Upper lobe of right lung (tissue), 1 donor: ENCODE data around the gene TIE1. TPM values are rescaled to one million over a fixed set of nuclear protein-coding genes. Genes with fewer than 3 reads are reported as not detected.

ENCODE experiments used
- ATAC-seq: fragments of 200-7000 bp; cut with Tn5 transposase; one replicate; pipeline ENCODE4 v1.9.1; 2020; ENCODE audit warnings: mild to moderate bottlenecking, moderate library complexity
- DNase-seq: peaks from one replicate; pipeline ENCODE4 v3.0.0-alpha.2; 2020
- H3K27ac ChIP-seq: fragments of 200-600 bp; one replicate; pipeline ENCODE4 v1.8.0; 2022
- H3K27me3 ChIP-seq: fragments of 200-600 bp; one replicate; pipeline ENCODE4 v1.8.0; 2022; ENCODE audit warnings: mild to moderate bottlenecking
- H3K36me3 ChIP-seq: fragments of 200-600 bp; one replicate; pipeline ENCODE4 v1.8.0; 2022
- H3K4me1 ChIP-seq: fragments of 200-600 bp; one replicate; pipeline ENCODE4 v1.8.0; 2022
- H3K4me3 ChIP-seq: fragments of 200-600 bp; one replicate; pipeline ENCODE4 v1.8.0; 2022; ENCODE audit warnings: mild to moderate bottlenecking
- H3K9me3 ChIP-seq: fragments of 200-600 bp; one replicate; pipeline ENCODE4 v1.8.0; 2022
- CTCF ChIP-seq: fragments of 200-600 bp; IDR thresholded peaks from one replicate; pipeline ENCODE4 v1.8.0; 2022; ENCODE audit warnings: antibody characterized with exemption
- intact Hi-C: fragments of 100-400 bp; cut with DNase I; formaldehyde crosslinking; loops from one replicate; pipeline ENCODE4 v1.11.0; 2022
- total RNA-seq: library from RNA; stranded (reverse); fragmentation: NEBNext Ultra II Directional; extraction: Animal tissue kit (Norgen Biotek cat#: 25700); gene quantifications from one replicate; pipeline ENCODE4 v1.2.1, GENCODE V29; 2021
- donor health status: DM: no; HTN: yes; CAD: no; lungs with severe emphysema.

The TIE1 gene
- total RNA-seq, 1 donor from 2014 or later = 59.4 TPM

DNA sequence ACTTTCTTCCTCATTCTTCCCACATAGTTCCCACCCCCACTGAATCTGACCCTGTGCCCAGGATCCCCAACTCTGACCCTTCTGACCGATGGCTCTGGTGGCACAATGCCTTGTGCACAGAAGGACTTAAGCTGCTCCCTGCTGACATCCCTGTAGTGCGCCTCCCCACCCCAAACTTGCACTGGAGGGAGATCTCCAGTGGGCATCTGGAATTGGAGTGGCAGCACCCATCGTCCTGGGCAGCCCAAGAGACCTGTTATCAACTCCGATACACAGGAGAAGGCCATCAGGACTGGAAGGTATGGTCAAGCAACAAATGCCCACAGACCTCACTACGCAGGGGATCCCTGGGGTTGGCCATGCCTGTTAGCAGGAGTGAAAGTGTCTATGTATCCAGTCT, 45.9 kb downstream of the TIE1 start:
- Histone ChIP-seq H3K36me3 (no peaks in the 10 kb centered on the region), H3K4me1 (no peaks in the 10 kb centered on the region), H3K27ac (no peak overlapping the region), H3K27me3 (no peaks in the 10 kb centered on the region), H3K9me3 (no peaks in the 10 kb centered on the region), H3K4me3 (no peak overlapping the region)
- no peak for ATAC-seq
- intact Hi-C loops = no loop called here
- no peak for TF ChIP-seq CTCF
- peak; percentile 53 for DNase-seq

- DNase-seq = no peak
- no peak for TF ChIP-seq CTCF
- intact Hi-C loops = no loop called here
- ATAC-seq = peak; percentile 42
- H3K36me3 ChIP-seq = no peaks in the 10 kb centered on the region
- peak overlapping the region; percentile 89 for H3K27ac ChIP-seq
- H3K4me3 ChIP-seq = peak overlapping the region; percentile 57
- H3K4me1 ChIP-seq = no peaks in the 10 kb centered on the region
- no peaks in the 10 kb centered on the region for H3K9me3 ChIP-seq
- no peaks in the 10 kb centered on the region for H3K27me3 ChIP-seq
These were observed 47.6 kb downstream of the TIE1 start for GRCh38 chr1:43348343-43348808.

DNA sequence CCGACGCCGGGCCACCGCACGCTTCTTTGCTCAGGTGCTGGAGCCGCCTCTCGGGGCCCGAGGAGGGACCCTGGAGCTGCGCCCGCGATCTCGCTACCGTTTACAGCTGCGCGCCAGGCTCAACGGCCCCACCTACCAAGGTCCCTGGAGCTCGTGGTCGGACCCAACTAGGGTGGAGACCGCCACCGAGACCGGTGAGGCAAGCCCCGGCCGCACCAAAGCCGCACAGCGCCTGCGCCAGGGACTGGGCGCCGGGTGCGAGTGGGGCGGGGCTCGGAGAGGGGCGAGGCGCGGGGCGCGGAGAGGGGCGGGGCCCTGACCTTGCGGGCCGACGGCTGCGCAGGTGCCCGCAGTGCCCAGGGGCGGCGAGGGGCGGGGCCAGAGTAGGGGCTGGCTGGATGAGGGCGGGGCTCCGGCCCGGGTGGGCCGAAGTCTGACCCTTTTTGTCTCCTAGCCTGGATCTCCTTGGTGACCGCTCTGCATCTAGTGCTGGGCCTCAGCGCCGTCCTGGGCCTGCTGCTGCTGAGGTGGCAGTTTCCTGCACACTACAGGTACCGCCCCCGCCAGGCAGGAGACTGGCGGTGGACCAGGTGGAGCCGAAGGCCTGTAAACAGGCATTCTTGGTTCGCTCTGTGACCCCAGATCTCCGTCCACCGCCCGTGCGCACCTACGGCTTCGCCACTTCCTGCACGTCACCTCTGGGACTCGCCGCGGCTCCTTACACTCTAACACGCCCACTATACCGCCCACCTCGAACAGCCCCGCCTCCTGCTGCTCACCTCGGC, 48.2 kb downstream of the TIE1 start:
- Histone ChIP-seq H3K27ac (peak overlapping the region; percentile 89), H3K9me3 (no peaks in the 10 kb centered on the region), H3K4me3 (peak overlapping the region; percentile 57), H3K27me3 (no peaks in the 10 kb centered on the region), H3K36me3 (no peaks in the 10 kb centered on the region), H3K4me1 (no peaks in the 10 kb centered on the region)
- TF ChIP-seq CTCF = no peak
- DNase-seq = peak; percentile 95
- intact Hi-C loops = no loop called here
- ATAC-seq = peak; percentile 97

GRCh38 chr1:43349594-43350306, 49.0 kb downstream of the TIE1 start:
- no peak for ATAC-seq

DNA sequence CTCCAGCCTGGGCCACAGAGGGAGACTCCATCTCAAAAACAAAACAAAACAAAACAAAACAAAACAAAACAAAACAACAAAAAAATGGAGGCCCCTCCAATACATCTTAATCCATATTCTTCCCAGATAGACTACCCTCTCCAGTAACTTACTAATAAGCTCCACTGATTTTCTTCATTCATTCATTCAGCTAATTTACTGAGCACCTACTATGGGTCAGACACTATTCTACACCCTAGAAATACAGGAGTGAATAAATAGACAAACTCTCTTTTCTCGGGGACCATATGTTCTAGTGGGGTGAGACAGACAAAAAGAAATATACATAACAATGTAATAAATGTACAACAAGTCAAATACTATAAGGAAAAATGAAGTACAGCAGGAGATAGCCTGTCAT, 50.2 kb downstream of the TIE1 start:
- DNase-seq = no peak

More at GRCh38 chr1:43349594-43350306, 49.0 kb downstream of the TIE1 start:
- Histone ChIP-seq H3K9me3 (no peaks in the 10 kb centered on the region), H3K27ac (peak overlapping the region; percentile 89), H3K36me3 (no peaks in the 10 kb centered on the region), H3K4me3 (peak overlapping the region; percentile 57), H3K4me1 (no peaks in the 10 kb centered on the region), H3K27me3 (no peaks in the 10 kb centered on the region)
- intact Hi-C loops = loop anchor here (10.0 kb wide), 1 partner anchor 115 kb away; no protein-coding TSS in a partner anchor
- no peak for DNase-seq
- TF ChIP-seq CTCF = no peak

More for the DNA sequence above, 50.2 kb downstream of the TIE1 start:
- TF ChIP-seq CTCF = no peak
- intact Hi-C loops = loop anchor here (10.0 kb wide), 1 partner anchor 116 kb away; no protein-coding TSS in a partner anchor
- H3K4me1 ChIP-seq = no peaks in the 10 kb centered on the region
- H3K27ac ChIP-seq = no peak overlapping the region
- no peaks in the 10 kb centered on the region for H3K36me3 ChIP-seq
- no peaks in the 10 kb centered on the region for H3K27me3 ChIP-seq
- ATAC-seq = no peak
- H3K4me3 ChIP-seq = no peak overlapping the region
- H3K9me3 ChIP-seq = no peaks in the 10 kb centered on the region
